Liver (tissue), 3 donors: ENCODE results near the gene CYP2W1.
"Not testable (repeated sequence)": the region's sequence is repeated elsewhere in the genome, so short reads cannot be mapped to it uniquely, and the experiment has no call there.

ENCODE experiments used
- ATF3 ChIP-seq: IDR thresholded peaks from 2 replicates; pipeline ENCODE4 v1.6.1; 2016; ENCODE audit warnings: antibody characterized with exemption
- CTCF ChIP-seq: fragments of 150-350 bp; IDR thresholded peaks from 2 replicates; pipeline ENCODE4 v1.5.1; 2017; ENCODE audit warnings: improper control_type of control experiment, low read depth, low read length; ENCODE audit not compliant: missing input control
- EGR1 ChIP-seq, 2 donors: IDR thresholded peaks; 2 replicates each; pipeline ENCODE4 v1.6.1; 2016 to 2018; ENCODE audit warnings: antibody characterized with exemption in 2 of 2, low read depth in 2 of 2
- GABPA ChIP-seq, 2 donors: IDR thresholded peaks in 1 of 2; conservative IDR thresholded peaks in 1 of 2; 2 replicates each; pipeline ENCODE4 v1.6.1; 2016; ENCODE audit warnings: antibody characterized with exemption in 2 of 2, mild to moderate bottlenecking in 1 of 2, moderate library complexity in 1 of 2
- HNF4A ChIP-seq, 2 donors: conservative IDR thresholded peaks; 2 replicates each; pipeline ENCODE4 v1.6.1; 2016; ENCODE audit warnings: antibody characterized with exemption in 2 of 2, mild to moderate bottlenecking in 2 of 2
- HNF4G ChIP-seq: IDR thresholded peaks from 2 replicates; pipeline ENCODE4 v1.6.1; 2016; ENCODE audit warnings: antibody characterized with exemption
- JUND ChIP-seq, 2 donors: IDR thresholded peaks; 2 replicates each; pipeline ENCODE4 v1.6.1; 2016; ENCODE audit warnings: antibody characterized with exemption in 2 of 2
- MAX ChIP-seq: IDR thresholded peaks from 2 replicates; pipeline ENCODE4 v1.6.1; 2016; ENCODE audit warnings: antibody characterized with exemption
- RAD21 ChIP-seq, 2 donors: IDR thresholded peaks; 2 replicates each; pipeline ENCODE4 v1.6.1; 2016; ENCODE audit warnings: antibody characterized with exemption in 2 of 2, mild to moderate bottlenecking in 2 of 2
- REST ChIP-seq: IDR thresholded peaks from 2 replicates; pipeline ENCODE4 v1.6.1; 2016; ENCODE audit warnings: antibody characterized with exemption, mild to moderate bottlenecking
- SP1 ChIP-seq: IDR thresholded peaks from 2 replicates; pipeline ENCODE4 v1.6.1; 2018; ENCODE audit warnings: antibody characterized with exemption, mild to moderate bottlenecking
- TAF1 ChIP-seq: conservative IDR thresholded peaks from 2 replicates; pipeline ENCODE4 v1.6.1; 2016; ENCODE audit warnings: antibody characterized with exemption, mild to moderate bottlenecking
- ZBTB33 ChIP-seq: IDR thresholded peaks from 2 replicates; pipeline ENCODE4 v1.6.1; 2016; ENCODE audit warnings: antibody characterized with exemption
- donor health status: healthy.
- donor health status: healthy.

GRCh38 chr7:1002026-1002425 lies 19.0 kb downstream of the CYP2W1 start:
- TF ChIP-seq RAD21 (IDR thresholded peaks at IDR 0.05); CTCF; ZBTB33; MAX; SP1; REST; TAF1; JUND (IDR thresholded peaks at IDR 0.05); GABPA (IDR thresholded peaks at IDR 0.05 in 1 of 2, conservative IDR thresholded peaks at IDR 0.05 in 1 of 2); HNF4G; HNF4A (conservative IDR thresholded peaks at IDR 0.05); ATF3; EGR1 (IDR thresholded peaks at IDR 0.05; ENCODE audit: low read depth in 2 of 2): not testable (repeated sequence)
